ENCODE data around the gene DSEL. TPM values are rescaled to one million over a fixed set of nuclear protein-coding genes. Genes with fewer than 3 reads are reported as not detected.

DSEL gene
- total RNA-seq, 1 experiment from 2014 or later = 0.05 TPM

GRCh38 chr18:67514901-67515540 is 1.5 kb downstream of the DSEL start:
- H3K9me2 ChIP-seq (ENCODE audit: insufficient read depth) = no peaks in the 10 kb centered on the region
- CTCF ChIA-PET = no interaction called here
- H2AFZ ChIP-seq (ENCODE audit: low read depth, low read length, poor library complexity, severe bottlenecking) = no peak overlapping the region
- POLR2A ChIA-PET = no interaction called here
- no peaks in the 10 kb centered on the region for H3K4me1 ChIP-seq (ENCODE audit: control insufficient read depth in 1 of 2, insufficient read depth in 2 of 2, low read length in 2 of 2)
- no peak for TF ChIP-seq EGR1 (IDR thresholded peaks at IDR 0.05; ENCODE audit: low read depth)
- no peak for TF ChIP-seq POLR2AphosphoS5 (IDR thresholded peaks at IDR 0.05; ENCODE audit: low read depth, low read length)
- no peak for TF ChIP-seq POLR2A (IDR thresholded peaks at IDR 0.05; ENCODE audit: borderline replicate concordance, extremely low read depth, insufficient read depth, insufficient read length)
- no peak for TF ChIP-seq SP1 (IDR thresholded peaks at IDR 0.05; ENCODE audit: low read depth)
- no peak for TF ChIP-seq ATF3 (IDR thresholded peaks at IDR 0.05)
- no peak for TF ChIP-seq SIN3A (IDR thresholded peaks at IDR 0.05; ENCODE audit: low read depth)
- RAD21 ChIA-PET (ENCODE audit: low non-redundant PET in 1 of 2, low total read pairs in 2 of 2, uncharacterized antibody in 2 of 2, unreplicated experiment in 2 of 2) = no interaction called here
- H3K4me3 ChIP-seq (replicated peaks in 1 of 2; ENCODE audit: low read depth in 1 of 2, low read length in 2 of 2) = no peak overlapping the region
- intact Hi-C loops (cut with micrococcal nuclease) = no loop called here
- H3K9ac ChIP-seq (ENCODE audit: low read length) = no peak overlapping the region
- H3K27me3 ChIP-seq (ENCODE audit: insufficient read depth, low read length) = no peaks in the 10 kb centered on the region
- no peaks in the 10 kb centered on the region for H3K36me3 ChIP-seq (ENCODE audit: control insufficient read depth in 1 of 2, insufficient read depth in 2 of 2, low read length in 2 of 2)
- H3K79me2 ChIP-seq (ENCODE audit: insufficient read depth, low read length) = no peaks in the 10 kb centered on the region
- no peak overlapping the region for H3K4me2 ChIP-seq (ENCODE audit: low read length)
- DNase-seq (ENCODE audit: low read depth, low spot score) (no peak), ATAC-seq (no peak)
- BruUV-seq (replicated peaks) = no TSS peak
- no peak overlapping the region for H3K27ac ChIP-seq (ENCODE audit: low read depth, low read length)
- H3K9me3 ChIP-seq (ENCODE audit: control insufficient read depth in 1 of 2, insufficient read depth in 1 of 2, low read depth in 1 of 2, low read length in 2 of 2) = peaks cover 12 to 37% of the 10 kb centered on the region in 2 experiments; a peak in 2 of 4 replicates
- no peaks in the 10 kb centered on the region for H4K20me1 ChIP-seq (ENCODE audit: insufficient read depth)

DNA sequence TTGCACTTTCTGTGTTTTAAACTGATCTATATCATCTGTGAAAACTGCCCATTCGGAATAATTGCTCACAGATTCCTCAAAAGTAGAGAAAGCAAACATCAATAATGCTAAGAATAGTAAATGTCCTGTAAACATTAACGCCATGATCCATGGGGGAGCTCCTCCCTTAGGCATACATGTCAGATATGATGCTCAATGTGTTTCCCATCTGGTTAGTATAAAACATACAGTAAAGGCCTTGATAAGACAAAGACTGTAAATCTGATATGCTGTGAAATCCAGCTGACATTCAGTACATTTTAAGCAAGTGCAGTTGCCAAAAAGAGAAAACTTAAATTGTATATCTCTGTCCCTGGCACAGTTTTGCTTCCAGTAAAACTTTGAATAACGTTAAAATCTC is 2.1 kb downstream of the DSEL start:
- Histone ChIP-seq H3K27me3 (ENCODE audit: insufficient read depth, low read length) (no peaks in the 10 kb centered on the region), H4K20me1 (ENCODE audit: insufficient read depth) (no peaks in the 10 kb centered on the region), H3K4me1 (ENCODE audit: control insufficient read depth in 1 of 2, insufficient read depth in 2 of 2, low read length in 2 of 2) (no peaks in the 10 kb centered on the region), H3K9ac (ENCODE audit: low read length) (no peak overlapping the region), H3K4me2 (ENCODE audit: low read length) (no peak overlapping the region), H3K36me3 (ENCODE audit: control insufficient read depth in 1 of 2, insufficient read depth in 2 of 2, low read length in 2 of 2) (no peaks in the 10 kb centered on the region), H3K79me2 (ENCODE audit: insufficient read depth, low read length) (no peaks in the 10 kb centered on the region), H2AFZ (ENCODE audit: low read depth, low read length, poor library complexity, severe bottlenecking) (no peak overlapping the region), H3K9me3 (ENCODE audit: control insufficient read depth in 1 of 2, insufficient read depth in 1 of 2, low read depth in 1 of 2, low read length in 2 of 2) (peaks cover 12 to 42% of the 10 kb centered on the region in 2 experiments; a peak in 2 of 4 replicates), H3K9me2 (ENCODE audit: insufficient read depth) (no peaks in the 10 kb centered on the region), H3K4me3 (replicated peaks in 1 of 2; ENCODE audit: low read depth in 1 of 2, low read length in 2 of 2) (no peak overlapping the region), H3K27ac (ENCODE audit: low read depth, low read length) (no peak overlapping the region)
- ATAC-seq (no peak), DNase-seq (ENCODE audit: low read depth, low spot score) (no peak)
- ChIA-PET RAD21 (ENCODE audit: low non-redundant PET in 1 of 2, low total read pairs in 2 of 2, uncharacterized antibody in 2 of 2, unreplicated experiment in 2 of 2) (no interaction called here), CTCF (no interaction called here), POLR2A (no interaction called here)
- TF ChIP-seq ATF3 (IDR thresholded peaks at IDR 0.05) (no peak), SRF (IDR thresholded peaks at IDR 0.05; ENCODE audit: low read depth) (no peak), JUND (IDR thresholded peaks at IDR 0.05) (no peak), YY1 (IDR thresholded peaks at IDR 0.05; ENCODE audit: extremely low read depth, insufficient replicate concordance, low read depth, low read length) (no peak), EZH2phosphoT487 (IDR thresholded peaks at IDR 0.05; ENCODE audit: borderline replicate concordance) (no peak), CEBPB (IDR thresholded peaks at IDR 0.05; ENCODE audit: low read depth) (no peak), POLR2A (IDR thresholded peaks at IDR 0.05; ENCODE audit: borderline replicate concordance, extremely low read depth, insufficient read depth, insufficient read length) (no peak), POLR2AphosphoS5 (IDR thresholded peaks at IDR 0.05; ENCODE audit: low read depth, low read length) (no peak)
- intact Hi-C loops (cut with micrococcal nuclease) = no loop called here
- no TSS peak for BruUV-seq (replicated peaks)
